SK-N-SH (cell line): ENCODE results near the gene LARGE1. TPM values are rescaled to one million over a fixed set of nuclear protein-coding genes. Genes with fewer than 3 reads are reported as not detected.

Source experiments
- CTCF ChIA-PET: fragments of 300-600, 350-600 bp; formaldehyde crosslinking; extraction: SDS; loops from one replicate; lab custom pipeline; 2021; lab: Yijun Ruan, JAX
- POLR2A ChIA-PET: fragments of 350-600 bp; sonication (Branson Sonifier 250); formaldehyde crosslinking; extraction: SDS; loops from one replicate; lab custom pipeline; 2020; ENCODE audit warnings: antibody characterized with exemption, inconsistent platforms; lab: Yijun Ruan, JAX
- DNase-seq: peaks from one replicate; pipeline ENCODE4 v3.0.0; 2012
- H2AFZ ChIP-seq: fragments of 200-600 bp; sonication (generic); 2 replicates; pipeline ENCODE4 v1.8.1; 2016; ENCODE audit warnings: antibody characterized with exemption, mild to moderate bottlenecking, low read depth
- H3F3A ChIP-seq: fragments of 200-600 bp; sonication (generic); replicated peaks from 2 replicates; pipeline ENCODE3; 2016; ENCODE audit warnings: antibody characterized with exemption, mild to moderate bottlenecking; ENCODE audit not compliant: insufficient read depth
- H3K27ac ChIP-seq, 2 experiments: fragments of 200-500 bp in 1 of 2; fragments of 200-600 bp in 1 of 2; sonication (Bioruptor generic) in 1 of 2; sonication (generic), shearing (Covaris generic) in 1 of 2; 2 replicates each; pipeline versions ENCODE4 v1.5.1 to v1.6.1; 2014 to 2016; ENCODE audit warnings: low read depth in 2 of 2, inconsistent platforms in 1 of 2, low read length in 1 of 2, mild to moderate bottlenecking in 1 of 2, mixed read lengths in 1 of 2
- H3K27me3 ChIP-seq: fragments of 200-600 bp; sonication (generic), shearing (Covaris generic); 2 replicates; pipeline ENCODE4 v1.6.1; 2016; ENCODE audit warnings: mixed run types; ENCODE audit not compliant: insufficient read depth
- H3K36me3 ChIP-seq, 2 experiments: fragments of 200-500 bp in 1 of 2; fragments of 200-600 bp in 1 of 2; sonication (Bioruptor generic) in 1 of 2; sonication (generic) in 1 of 2; replicated peaks in 1 of 2; 2 replicates each; pipeline versions ENCODE3 to v1.5.1; 2014 to 2016; ENCODE audit warnings: low read length in 1 of 2, mild to moderate bottlenecking in 1 of 2; ENCODE audit not compliant: insufficient read depth in 2 of 2, control insufficient read depth in 1 of 2
- H3K4me1 ChIP-seq, 2 experiments: fragments of 200-500 bp in 1 of 2; fragments of 200-600 bp in 1 of 2; sonication (Bioruptor generic) in 1 of 2; sonication (generic), shearing (Covaris generic) in 1 of 2; 2 replicates each; pipeline versions ENCODE4 v1.5.1 to v1.6.1; 2014 to 2016; ENCODE audit warnings: low read depth in 1 of 2, low read length in 1 of 2, mixed run types in 1 of 2; ENCODE audit not compliant: insufficient read depth in 2 of 2, control insufficient read depth in 1 of 2
- H3K4me2 ChIP-seq: fragments of 200-600 bp; sonication (generic), shearing (Covaris generic); 2 replicates; pipeline ENCODE4 v1.6.1; 2017; ENCODE audit warnings: mixed run types
- H3K4me3 ChIP-seq, 2 experiments: fragments of 200-500 bp in 1 of 2; fragments of 200-600 bp in 1 of 2; sonication (Bioruptor generic) in 1 of 2; sonication (generic), shearing (Covaris generic) in 1 of 2; 2 replicates each; pipeline versions ENCODE4 v1.5.1 to v1.8.1; 2014 to 2016; ENCODE audit warnings: low read depth in 2 of 2, inconsistent platforms in 1 of 2, low read length in 1 of 2, mild to moderate bottlenecking in 1 of 2, mixed read lengths in 1 of 2, moderate library complexity in 1 of 2
- H3K79me2 ChIP-seq: fragments of 200-600 bp; sonication (generic); 2 replicates; pipeline ENCODE4 v1.8.1; 2017; ENCODE audit warnings: mild to moderate bottlenecking; ENCODE audit not compliant: insufficient read depth
- H3K9ac ChIP-seq: fragments of 200-600 bp; sonication (generic); 2 replicates; pipeline ENCODE4 v1.6.1; 2017; ENCODE audit warnings: mixed run types
- H3K9me2 ChIP-seq: fragments of 200-600 bp; sonication (generic); 2 replicates; pipeline ENCODE4 v1.6.1; 2017; ENCODE audit warnings: mixed run types
- H3K9me3 ChIP-seq: fragments of 200-600 bp; sonication (generic); 2 replicates; pipeline ENCODE4 v1.6.1; 2017; ENCODE audit warnings: mixed run types, mild to moderate bottlenecking, moderate library complexity
- H4K20me1 ChIP-seq: fragments of 200-600 bp; sonication (generic); 2 replicates; pipeline ENCODE4 v1.6.1; 2017; ENCODE audit warnings: mild to moderate bottlenecking, mixed run types; ENCODE audit not compliant: insufficient read depth
- CHD2 ChIP-seq: fragments of 150-350 bp; IDR thresholded peaks from 2 replicates; pipeline ENCODE4 v1.6.1; 2018; ENCODE audit warnings: low read length; ENCODE audit not compliant: partially characterized antibody
- EZH2phosphoT487 ChIP-seq: fragments of 200-600 bp; sonication (generic); IDR thresholded peaks from 2 replicates; pipeline ENCODE4 v1.6.1; 2017; ENCODE audit warnings: low read depth, mixed run types, mild to moderate bottlenecking, antibody characterized with exemption, moderate library complexity, borderline replicate concordance
- FOSL2 ChIP-seq: IDR thresholded peaks from 2 replicates; pipeline ENCODE4 v1.4.0; 2012; ENCODE audit warnings: low read depth, mild to moderate bottlenecking, moderate library complexity, borderline replicate concordance
- FOXJ3 ChIP-seq: sonication (generic); formaldehyde crosslinking; IDR thresholded peaks from 2 replicates; pipeline ENCODE4 v1.5.1; 2020; ENCODE audit warnings: mild to moderate bottlenecking, missing genetic modification reagents
- FOXM1 ChIP-seq: IDR thresholded peaks from 2 replicates; pipeline ENCODE4 v1.4.0; 2012; ENCODE audit warnings: low read depth, mild to moderate bottlenecking
- GATA2 ChIP-seq: sonication (generic); formaldehyde crosslinking; IDR thresholded peaks from 2 replicates; pipeline ENCODE4 v1.5.0; 2020; ENCODE audit warnings: mild to moderate bottlenecking, missing genetic modification reagents
- MAX ChIP-seq: IDR thresholded peaks from 2 replicates; pipeline ENCODE4 v1.4.0; 2012; ENCODE audit warnings: low read depth
- NRF1 ChIP-seq: IDR thresholded peaks from 2 replicates; pipeline ENCODE4 v1.6.1; 2012; ENCODE audit warnings: low read depth, mild to moderate bottlenecking, low read length
- PBX3 ChIP-seq: IDR thresholded peaks from 2 replicates; pipeline ENCODE4; 2012
- POLR2AphosphoS5 ChIP-seq: IDR thresholded peaks from 2 replicates; pipeline ENCODE4 v1.6.1; 2012; ENCODE audit warnings: low read depth, low read length
- RAD21 ChIP-seq: IDR thresholded peaks from 2 replicates; pipeline ENCODE4 v1.6.1; 2012; ENCODE audit warnings: mild to moderate bottlenecking, low read length
- RCOR1 ChIP-seq: fragments of 150-350 bp; IDR thresholded peaks from 2 replicates; pipeline ENCODE4 v1.6.1; 2017; ENCODE audit warnings: antibody characterized with exemption, low read length
- RFX5 ChIP-seq: IDR thresholded peaks from 2 replicates; pipeline ENCODE4 v1.6.1; 2012; ENCODE audit warnings: mild to moderate bottlenecking, improper control_type of control experiment, low read length
- RXRA ChIP-seq: IDR thresholded peaks from 2 replicates; pipeline ENCODE4 v1.4.0; 2012; ENCODE audit warnings: low read depth, mild to moderate bottlenecking, borderline replicate concordance
- TAF1 ChIP-seq: IDR thresholded peaks from 2 replicates; pipeline ENCODE4 v1.6.1; 2012; ENCODE audit warnings: low read depth, mild to moderate bottlenecking, low read length, moderate library complexity, borderline replicate concordance
- TCF12 ChIP-seq: IDR thresholded peaks from 2 replicates; pipeline ENCODE4 v1.4.0; 2012
- TEAD4 ChIP-seq: IDR thresholded peaks from 2 replicates; pipeline ENCODE4 v1.4.0; 2012; ENCODE audit warnings: mild to moderate bottlenecking, borderline replicate concordance; ENCODE audit not compliant: insufficient read depth
- USF1 ChIP-seq: IDR thresholded peaks from 2 replicates; pipeline ENCODE4 v1.4.0; 2012; ENCODE audit warnings: low read depth, borderline replicate concordance
- USF2 ChIP-seq: fragments of 150-350 bp; IDR thresholded peaks from 2 replicates; pipeline ENCODE4 v1.6.1; 2017; ENCODE audit warnings: antibody characterized with exemption, low read length, low read depth, borderline replicate concordance
- ZBTB33 ChIP-seq: IDR thresholded peaks from 2 replicates; pipeline ENCODE4 v1.4.0; 2012; ENCODE audit warnings: low read depth, borderline replicate concordance
- WGBS: methylation state at CpG from one replicate; pipeline ENCODE4 v1.1.6; 2017; ENCODE audit warnings: low lambda C conversion rate; 5-methylcytosine and 5-hydroxymethylcytosine counted together
- polyA plus RNA-seq, 3 experiments: library from polyadenylated mRNA; depleted of rRNA; stranded (reverse); fragments of >200 nt; gene quantifications; 2 replicates each; pipeline ENCODE4 v1.2.3, GENCODE V29; 2012

LARGE1 gene
- polyA plus RNA-seq, 1 of the 3 experiments (the other 2 are of a cell fraction) = 1.1 TPM

GRCh38 chr22:33380789-33381530 lies 539.3 kb downstream of the LARGE1 start:
- H3K9me2 ChIP-seq = no peaks in the 10 kb centered on the region
- DNase-seq = no peak
- no peaks in the 10 kb centered on the region for H3F3A ChIP-seq
- H3K36me3 ChIP-seq = no peaks in the 10 kb centered on the region
- H3K4me3 ChIP-seq = no peak overlapping the region
- H3K9me3 ChIP-seq = peaks cover 12% of the 10 kb centered on the region; the same call in 1 of the 2 replicates
- no peak overlapping the region for H3K27ac ChIP-seq
- ChIA-PET POLR2A (no interaction called here), CTCF (interaction anchor here (1.1 to 1.7 kb wide), 2 partner anchors 37 to 79 kb away, joined by 3 to 4 read pairs; no protein-coding TSS in a partner anchor)
- H3K9ac ChIP-seq = no peak overlapping the region
- H3K4me1 ChIP-seq = no peaks in the 10 kb centered on the region
- H3K4me2 ChIP-seq = no peak overlapping the region
- no peaks in the 10 kb centered on the region for H3K27me3 ChIP-seq
- TF ChIP-seq RFX5 (no peak), TAF1 (no peak), RXRA (no peak), USF2 (no peak), NRF1 (no peak), FOXJ3 (CRISPR knock-in tag) (no peak), USF1 (no peak), EZH2phosphoT487 (no peak), TEAD4 (no peak), MAX (no peak), RAD21 (no peak), FOXM1 (no peak), CHD2 (no peak), PBX3 (no peak), TCF12 (no peak)
- no peaks in the 10 kb centered on the region for H4K20me1 ChIP-seq
- 25% methylated on average over 4 of the region's 4 CpGs for WGBS
- H2AFZ ChIP-seq = no peak overlapping the region
- H3K79me2 ChIP-seq = no peaks in the 10 kb centered on the region

- ChIA-PET POLR2A (no interaction called here), CTCF (interaction anchor here (1.1 kb wide), 1 partner anchor 78 kb away, joined by 3 read pairs; no protein-coding TSS in a partner anchor)
- Histone ChIP-seq H3K27me3 (no peaks in the 10 kb centered on the region), H3K9ac (no peak overlapping the region), H3K9me3 (peaks cover 16% of the 10 kb centered on the region; the same call in 1 of the 2 replicates), H4K20me1 (no peaks in the 10 kb centered on the region), H3K9me2 (no peaks in the 10 kb centered on the region), H2AFZ (no peak overlapping the region), H3K79me2 (no peaks in the 10 kb centered on the region), H3K36me3 (no peaks in the 10 kb centered on the region), H3F3A (no peaks in the 10 kb centered on the region), H3K4me1 (no peaks in the 10 kb centered on the region), H3K4me2 (no peak overlapping the region), H3K4me3 (no peak overlapping the region), H3K27ac (no peak overlapping the region)
- DNase-seq = no peak
- WGBS = 39% methylated on average over 2 of the region's 2 CpGs
- TF ChIP-seq MAX = no peak
- TF ChIP-seq FOXJ3 (CRISPR knock-in tag) = no peak
- TF ChIP-seq ZBTB33 = no peak
- TF ChIP-seq POLR2AphosphoS5 = no peak
- TF ChIP-seq GATA2 = no peak
- no peak for TF ChIP-seq FOSL2
- TF ChIP-seq PBX3 = no peak
- no peak for TF ChIP-seq TAF1
- TF ChIP-seq RCOR1 = no peak
- TF ChIP-seq USF1 = no peak
Measured at GRCh38 chr22:33379836-33380235, 540.4 kb downstream of the LARGE1 start.
